ENCODE results near the gene CD151.
A peak's percentile ranks its signal among the peaks of the same experiment; 100 is the strongest.

Gene CD151

DNA sequence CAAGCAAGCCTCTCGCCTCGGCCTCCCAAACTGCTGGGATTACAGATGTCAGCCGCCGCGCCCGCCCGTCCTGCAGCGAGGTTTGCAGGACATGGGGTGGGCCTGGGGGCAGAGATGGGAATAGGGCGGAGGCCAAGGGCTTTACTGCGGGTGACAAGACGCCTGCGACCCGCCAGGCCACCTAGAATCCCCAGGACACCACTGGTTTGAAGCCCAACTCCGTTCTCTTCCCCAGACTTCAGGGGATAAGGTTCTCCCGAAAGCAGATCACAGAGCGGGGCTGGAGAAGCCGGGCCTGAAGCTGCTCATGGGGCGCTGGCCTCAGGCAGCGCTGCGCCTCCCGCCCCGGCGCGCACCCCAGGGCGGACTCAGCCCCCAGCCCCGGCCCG is 9.2 kb downstream of the CD151 start:
- TF ChIP-seq, protein P1, sequence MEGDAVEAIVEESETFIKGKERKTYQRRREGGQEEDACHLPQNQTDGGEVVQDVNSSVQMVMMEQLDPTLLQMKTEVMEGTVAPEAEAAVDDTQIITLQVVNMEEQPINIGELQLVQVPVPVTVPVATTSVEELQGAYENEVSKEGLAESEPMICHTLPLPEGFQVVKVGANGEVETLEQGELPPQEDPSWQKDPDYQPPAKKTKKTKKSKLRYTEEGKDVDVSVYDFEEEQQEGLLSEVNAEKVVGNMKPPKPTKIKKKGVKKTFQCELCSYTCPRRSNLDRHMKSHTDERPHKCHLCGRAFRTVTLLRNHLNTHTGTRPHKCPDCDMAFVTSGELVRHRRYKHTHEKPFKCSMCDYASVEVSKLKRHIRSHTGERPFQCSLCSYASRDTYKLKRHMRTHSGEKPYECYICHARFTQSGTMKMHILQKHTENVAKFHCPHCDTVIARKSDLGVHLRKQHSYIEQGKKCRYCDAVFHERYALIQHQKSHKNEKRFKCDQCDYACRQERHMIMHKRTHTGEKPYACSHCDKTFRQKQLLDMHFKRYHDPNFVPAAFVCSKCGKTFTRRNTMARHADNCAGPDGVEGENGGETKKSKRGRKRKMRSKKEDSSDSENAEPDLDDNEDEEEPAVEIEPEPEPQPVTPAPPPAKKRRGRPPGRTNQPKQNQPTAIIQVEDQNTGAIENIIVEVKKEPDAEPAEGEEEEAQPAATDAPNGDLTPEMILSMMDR (IDR thresholded peaks at IDR 0.05; ENCODE audit: borderline replicate concordance, insufficient read depth, low read depth, low read length): no peak

DNA sequence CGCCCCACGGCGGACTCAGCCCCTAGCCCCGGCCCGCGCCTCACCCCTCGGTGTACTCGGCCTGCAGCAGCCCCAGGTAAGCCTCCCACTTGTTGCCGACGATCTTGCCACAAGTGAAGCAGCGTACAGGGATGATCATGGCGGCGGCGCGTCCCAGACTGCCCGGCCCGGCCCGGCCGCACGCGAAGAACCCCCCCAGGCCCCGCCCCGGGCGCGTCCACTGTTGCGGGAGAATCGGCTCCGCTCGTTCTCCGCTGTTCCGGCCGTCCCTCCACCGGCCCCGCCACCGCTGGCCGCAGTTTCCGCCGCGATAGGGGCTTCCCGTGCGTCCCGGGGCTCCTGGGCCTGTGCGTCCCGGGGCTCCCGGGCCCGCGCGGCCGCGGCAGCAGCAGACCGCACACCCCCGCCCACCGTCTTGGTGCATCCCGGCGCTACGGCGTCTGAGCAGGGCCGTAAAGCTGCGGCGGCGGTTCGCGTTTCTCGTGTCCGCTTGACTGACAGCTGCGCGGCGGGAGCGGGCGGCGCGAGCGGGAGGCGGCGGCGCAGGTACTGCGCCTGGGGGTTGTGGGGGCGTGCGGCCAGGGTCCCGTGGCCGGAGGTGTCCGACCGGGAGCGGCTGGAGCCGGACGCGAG is 9.7 kb downstream of the CD151 start, which contains the start of the genes POLR2L and TSPAN4:
Gene POLR2L, minus strand, starts transcription at position 160 of the 633 bp plus-strand sequence. Its CDS starts 21 bp downstream, at position 139.
Gene TSPAN4, plus strand, starts transcription at position 483 of the 633 bp plus-strand sequence. CDS start 7,453 bp downstream, outside the sequence.
- TF ChIP-seq, protein P1 (IDR thresholded peaks at IDR 0.05; ENCODE audit: borderline replicate concordance, insufficient read depth, low read depth, low read length): no peak
- H3K4me3 ChIP-seq (ENCODE audit: low read depth, low read length): peak within 1 kb of the TSS; percentile 97

More for the DNA sequence above, 9.2 kb downstream of the CD151 start:
- peak overlapping the region; percentile 97 for H3K4me3 ChIP-seq (ENCODE audit: low read depth, low read length)

DNA sequence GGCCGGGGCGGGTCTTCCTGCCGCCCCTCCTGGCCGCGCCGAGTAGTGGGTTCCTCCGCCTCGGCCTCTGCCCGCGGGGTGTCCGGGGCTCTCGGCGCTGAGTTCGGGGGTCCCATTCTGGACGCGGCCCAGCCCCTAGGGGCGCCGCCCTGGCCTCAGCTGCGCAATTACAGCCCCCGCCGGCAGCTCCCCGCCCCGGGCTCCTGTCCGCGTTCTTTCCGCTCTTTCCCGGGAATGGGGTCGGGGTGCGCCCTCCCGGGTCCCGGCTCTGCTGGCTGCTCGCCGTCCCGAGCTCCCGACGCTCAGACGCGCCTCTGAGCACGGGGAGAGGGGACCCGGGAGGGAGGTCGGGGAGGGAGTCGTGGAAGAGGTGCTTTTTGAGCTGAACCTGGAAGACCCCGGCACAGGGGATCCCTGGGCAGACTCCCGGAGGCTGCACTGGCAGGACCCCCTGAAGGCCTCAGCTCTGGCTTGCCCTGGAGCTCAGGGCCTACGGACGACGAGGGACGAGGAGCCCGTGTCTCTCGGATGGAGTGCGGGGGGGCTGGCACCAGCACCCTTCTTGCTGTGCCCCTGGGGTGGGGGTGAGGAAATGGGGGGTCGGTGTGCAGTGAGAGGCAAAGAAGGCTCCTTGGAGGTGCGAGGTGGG is 10.5 kb downstream of the CD151 start:
- H3K4me3 ChIP-seq (ENCODE audit: low read depth, low read length): peak overlapping the region; percentile 97
- TF ChIP-seq, protein P1 (IDR thresholded peaks at IDR 0.05; ENCODE audit: borderline replicate concordance, insufficient read depth, low read depth, low read length): peak; percentile 15; the same call in 1 of the 2 replicates

DNA sequence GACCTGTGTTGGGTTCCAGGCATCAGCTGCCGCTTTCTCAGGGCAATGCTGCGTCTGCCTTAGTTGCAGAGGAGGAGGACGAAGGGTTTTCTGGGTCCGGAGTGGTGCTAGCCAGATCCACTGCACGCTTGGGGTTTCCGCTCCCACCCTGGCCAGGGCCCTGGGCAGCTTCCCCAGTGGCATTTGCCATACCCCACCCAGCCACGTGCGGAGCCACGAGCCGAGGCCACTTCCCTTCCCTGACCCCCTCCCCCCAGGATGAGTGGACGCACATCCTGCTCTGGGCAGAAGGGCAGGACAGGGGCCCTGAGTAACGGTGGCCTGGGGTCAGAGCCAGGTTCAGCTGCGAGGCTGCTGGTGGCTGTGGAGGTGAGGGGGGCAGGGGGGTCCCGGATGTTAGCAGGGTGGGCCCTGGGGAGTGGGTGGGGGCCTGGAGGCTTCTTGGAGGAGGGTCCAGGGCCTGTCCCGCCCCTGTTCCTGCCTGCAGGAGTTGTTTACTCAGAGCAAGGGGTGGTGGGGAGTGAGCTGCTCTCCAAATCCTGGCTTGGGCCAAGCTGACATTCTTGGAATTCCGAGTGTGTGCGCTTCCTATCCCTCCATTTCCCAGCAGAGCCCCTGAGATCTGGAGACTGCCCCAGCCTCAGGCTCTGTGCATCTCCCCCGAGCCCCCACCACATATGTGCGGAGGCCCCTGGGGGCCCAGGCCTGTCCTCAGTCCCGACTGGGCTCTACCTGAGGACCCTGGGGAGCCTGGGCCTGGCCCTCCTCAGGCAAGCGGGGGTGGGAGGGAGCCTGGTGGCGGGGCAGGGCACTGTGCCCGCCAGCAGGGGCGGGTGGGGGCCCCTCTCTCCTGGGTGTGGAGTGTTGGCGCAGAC is 11.3 kb downstream of the CD151 start:
- TF ChIP-seq, protein P1 (IDR thresholded peaks at IDR 0.05; ENCODE audit: borderline replicate concordance, insufficient read depth, low read depth, low read length): no peak
- H3K4me3 ChIP-seq (ENCODE audit: low read depth, low read length): no peak overlapping the region

DNA sequence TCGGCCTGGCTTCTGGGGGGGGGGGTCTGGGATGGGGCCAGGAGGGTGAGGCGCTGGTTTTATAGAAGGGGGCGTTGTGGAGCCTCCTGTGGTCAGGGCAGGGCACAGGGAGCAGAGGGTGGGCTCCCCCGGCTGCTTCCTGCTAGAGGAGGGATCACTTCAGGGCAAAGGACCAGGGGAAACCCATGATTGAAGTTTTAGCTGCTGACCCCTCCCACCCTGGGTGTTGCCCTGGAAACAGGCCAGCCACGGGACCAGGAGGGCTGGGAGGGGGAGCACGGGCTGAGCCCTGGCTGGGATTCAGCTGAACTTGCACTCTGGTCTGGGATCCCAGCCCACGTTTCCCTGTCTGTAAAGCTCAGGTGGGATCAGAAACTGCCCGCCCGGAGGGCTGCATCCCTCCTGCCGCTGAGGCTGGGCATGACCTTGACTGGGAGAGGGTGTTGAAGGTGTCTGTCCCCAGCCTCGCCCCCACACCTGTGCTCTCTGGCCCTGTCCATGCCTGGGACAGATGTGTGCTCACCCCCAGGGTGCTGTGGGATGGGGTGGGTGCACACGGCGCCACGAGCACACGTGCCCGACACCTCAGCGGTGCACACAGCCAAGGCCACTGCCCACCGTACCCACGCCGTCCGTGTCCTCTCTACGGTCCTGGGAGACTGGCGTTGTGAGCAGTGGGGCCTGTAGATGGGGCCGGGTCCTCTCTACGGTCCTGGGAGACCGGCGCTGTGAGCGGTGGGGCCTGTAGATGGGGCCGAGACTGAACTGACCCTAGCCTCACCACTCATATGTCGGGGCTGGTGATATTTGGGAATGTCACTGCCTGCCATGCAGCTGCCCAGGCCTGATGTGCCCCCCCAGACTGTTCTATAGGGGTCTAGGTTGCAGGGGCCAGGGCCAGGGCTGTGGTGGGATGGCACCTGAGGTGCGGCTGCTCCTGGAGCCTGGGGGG is 12.2 kb downstream of the CD151 start:
- no peak overlapping the region for H3K4me3 ChIP-seq (ENCODE audit: low read depth, low read length)
- TF ChIP-seq, protein P1 (IDR thresholded peaks at IDR 0.05; ENCODE audit: borderline replicate concordance, insufficient read depth, low read depth, low read length): no peak

DNA sequence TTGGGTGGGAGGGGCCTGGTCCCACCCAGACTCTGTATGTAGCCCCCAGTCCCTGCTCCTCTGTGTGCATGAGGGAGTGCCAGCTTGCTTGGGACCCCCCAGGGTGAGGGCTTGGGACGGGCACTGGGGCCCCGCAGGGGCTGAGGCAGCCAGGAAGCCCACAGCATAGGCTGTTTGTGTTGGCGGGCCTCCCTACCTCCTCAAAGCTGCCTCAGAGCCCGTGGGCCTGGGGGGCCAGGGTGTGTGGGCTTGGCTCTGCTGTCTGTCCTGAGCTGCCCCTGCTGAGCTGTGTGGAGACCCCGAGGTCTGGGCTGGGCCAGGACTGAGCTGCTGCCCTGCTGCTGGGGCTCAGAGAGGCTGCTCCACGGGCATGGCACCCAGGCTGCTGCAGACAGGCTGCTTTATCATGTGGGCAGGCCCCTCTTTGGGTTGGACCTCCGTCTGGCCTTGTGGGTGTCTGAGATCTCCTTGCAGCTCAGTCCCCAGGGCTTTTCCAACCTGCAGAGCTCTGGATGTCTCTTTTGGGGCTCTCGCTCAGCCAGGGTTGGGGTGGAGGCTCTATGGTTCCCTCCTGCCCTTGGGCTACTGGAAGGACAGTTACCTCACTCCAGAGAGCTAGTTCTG is 13.2 kb downstream of the CD151 start:
- TF ChIP-seq, protein P1 (IDR thresholded peaks at IDR 0.05; ENCODE audit: borderline replicate concordance, insufficient read depth, low read depth, low read length): no peak
- H3K4me3 ChIP-seq (ENCODE audit: low read depth, low read length): no peak overlapping the region

Measured in GM12875 (cell line).